Ecto neural progenitor cell (in vitro differentiated cells): Measurements from ENCODE around the gene PMPCA.
"Not testable (repeated sequence)": the region's sequence is repeated elsewhere in the genome, so short reads cannot be mapped to it uniquely, and the experiment has no call there.

ENCODE experiments used
- DNase-seq: peaks from one replicate; pipeline ENCODE4 v3.0.0-alpha.2; 2018; ENCODE audit warnings: low spot score

Gene PMPCA

GRCh38 chr9:136412962-136413361, 2.5 kb downstream of the PMPCA start:
- no peak for DNase-seq

GRCh38 chr9:136416427-136416826, 6.0 kb downstream of the PMPCA start:
- DNase-seq, result no peak

GRCh38 chr9:136416914-136417313, 6.5 kb downstream of the PMPCA start:
- no peak for DNase-seq

- DNase-seq, result no peak
These were observed 8.0 kb downstream of the PMPCA start for GRCh38 chr9:136418182-136419091.

- no peak for DNase-seq
These were observed 8.6 kb downstream of the PMPCA start for GRCh38 chr9:136419092-136419420.

GRCh38 chr9:136421791-136422190, 11.3 kb downstream of the PMPCA start:
- no peak for DNase-seq

GRCh38 chr9:136422876-136423275, 12.4 kb downstream of the PMPCA start:
- no peak for DNase-seq

GRCh38 chr9:136423432-136424146, 13.1 kb downstream of the PMPCA start:
- DNase-seq, result no peak

GRCh38 chr9:136424750-136425362, 14.4 kb downstream of the PMPCA start:
- no peak for DNase-seq

- DNase-seq, result not testable (repeated sequence)
These were observed 14.9 kb downstream of the PMPCA start for GRCh38 chr9:136425367-136425766.

GRCh38 chr9:136426787-136427186, 16.3 kb downstream of the PMPCA start:
- DNase-seq, result no peak

- DNase-seq, result no peak
These were observed 18.7 kb downstream of the PMPCA start for GRCh38 chr9:136429075-136429628.

GRCh38 chr9:136429683-136430491, 19.4 kb downstream of the PMPCA start:
- no peak for DNase-seq

- DNase-seq, result no peak
These were observed 20.3 kb downstream of the PMPCA start for GRCh38 chr9:136430588-136431234.

- DNase-seq, result no peak
These were observed 21.4 kb downstream of the PMPCA start for GRCh38 chr9:136431782-136432350.

GRCh38 chr9:136432591-136432990, 22.1 kb downstream of the PMPCA start:
- no peak for DNase-seq

- no peak for DNase-seq
These were observed 22.7 kb downstream of the PMPCA start for GRCh38 chr9:136433043-136433715.

- no peak for DNase-seq
These were observed 23.6 kb downstream of the PMPCA start for GRCh38 chr9:136433849-136434579.

- DNase-seq, result no peak
These were observed 24.2 kb downstream of the PMPCA start for GRCh38 chr9:136434580-136435169.
